Stimulated activated CD8-positive, alpha-beta memory T cell treated with anti-CD3 and anti-CD28 coated beads, Interleukin-2, amount 100 ng/mL, for 1 hour (primary cell): ENCODE results near the gene ZNF8.
A peak's percentile ranks its signal among the peaks of the same experiment; 100 is the strongest.
"Not testable (repeated sequence)": the region's sequence is repeated elsewhere in the genome, so short reads cannot be mapped to it uniquely, and the experiment has no call there.

Experiments
- DNase-seq, 2 donors: peaks; one replicate each; pipeline ENCODE4 v3.0.0-alpha.2; 2020; ENCODE audit warnings: low read depth in 2 of 2

The ZNF8 gene

DNA sequence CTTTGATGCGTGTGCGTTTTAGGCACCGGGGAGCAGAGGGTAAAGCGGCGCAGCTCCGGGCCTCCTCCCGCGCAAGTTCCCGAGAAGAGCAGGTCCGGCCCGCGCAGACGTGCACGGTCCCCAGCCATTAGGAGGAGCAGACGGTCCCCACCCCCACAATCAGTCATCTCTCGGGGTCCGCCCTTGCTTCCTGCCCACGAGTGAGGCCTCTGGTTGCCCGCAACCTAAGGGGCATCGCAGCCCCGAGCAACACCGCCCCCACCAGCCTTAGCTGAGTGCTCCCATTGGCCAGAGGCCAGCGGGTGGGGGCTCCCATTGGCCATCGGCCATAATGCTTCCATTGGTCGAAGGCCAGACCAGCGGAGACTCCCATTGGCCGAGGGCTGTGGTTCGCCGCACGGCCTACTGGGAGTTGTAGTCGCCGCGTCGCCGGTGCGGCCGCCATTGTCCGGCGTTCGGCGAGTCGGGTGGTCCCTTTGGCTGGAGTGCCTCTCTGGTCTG lies at the start of gene ZNF8:
ZNF8 (plus strand) TSS at position 415 of the 501 bp plus-strand sequence. CDS start 127 bp downstream, outside the sequence.
- DNase-seq: peak; percentile 94 to 96

DNA sequence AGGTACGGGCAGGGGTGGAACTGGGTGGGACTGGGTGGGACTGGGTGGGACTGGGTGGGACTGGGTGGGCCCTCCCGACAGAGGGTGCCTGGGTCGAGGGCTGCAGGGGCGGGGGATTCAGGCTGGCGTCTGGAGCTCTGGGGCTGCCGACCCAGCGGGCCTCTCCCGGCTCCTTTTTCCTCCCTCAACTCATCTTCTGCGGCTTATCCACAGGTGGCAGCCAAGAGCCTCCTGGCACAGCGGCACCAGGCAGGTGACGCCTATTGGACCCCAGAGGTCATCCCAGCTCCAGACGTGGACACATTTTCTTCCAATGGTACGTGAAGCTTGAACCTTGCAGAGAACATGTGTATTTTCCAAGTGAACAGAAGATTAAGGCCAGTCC lies 49.5 kb upstream of the ZNF8 start:
- no peak for DNase-seq

DNA sequence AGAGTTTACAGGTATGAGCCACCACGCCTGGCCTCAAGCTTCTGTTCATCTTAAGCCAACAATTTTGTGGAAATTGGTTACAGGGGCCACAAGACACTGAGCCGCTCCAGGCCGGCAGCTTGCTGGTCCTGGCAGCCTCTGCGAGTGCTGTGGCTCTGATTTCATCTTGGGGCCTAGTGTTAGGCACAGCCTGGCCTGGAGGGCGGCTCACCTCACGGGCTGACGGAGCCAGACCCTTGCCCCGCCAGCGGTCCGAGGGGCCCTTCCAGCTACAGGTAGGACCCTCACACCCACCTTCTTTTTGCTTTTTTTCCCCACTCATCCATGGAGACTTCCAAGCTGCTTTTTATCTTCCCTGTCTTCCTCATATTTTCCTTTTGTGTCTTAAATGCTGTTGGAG lies 41.4 kb upstream of the ZNF8 start:
- no peak for DNase-seq

DNA sequence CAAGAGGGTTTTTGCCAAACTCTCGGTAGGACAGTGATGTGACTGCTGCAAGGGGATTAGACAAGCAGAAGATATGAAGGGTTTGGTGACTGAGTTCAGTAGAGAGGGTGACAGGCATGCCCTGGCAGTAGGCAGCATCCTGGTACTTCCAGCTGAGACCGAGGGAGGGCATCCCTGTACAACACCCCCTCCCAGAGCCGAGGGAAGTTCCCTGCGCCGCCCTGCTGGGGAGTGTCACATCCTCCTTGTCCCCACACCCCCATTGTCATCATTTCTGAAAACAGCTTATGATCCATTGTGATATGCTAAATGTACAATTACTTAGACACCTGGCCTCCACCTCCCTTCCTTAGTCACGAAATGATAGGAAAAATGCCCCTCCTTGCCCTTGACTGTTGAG lies 35.4 kb upstream of the ZNF8 start:
- DNase-seq: no peak

DNA sequence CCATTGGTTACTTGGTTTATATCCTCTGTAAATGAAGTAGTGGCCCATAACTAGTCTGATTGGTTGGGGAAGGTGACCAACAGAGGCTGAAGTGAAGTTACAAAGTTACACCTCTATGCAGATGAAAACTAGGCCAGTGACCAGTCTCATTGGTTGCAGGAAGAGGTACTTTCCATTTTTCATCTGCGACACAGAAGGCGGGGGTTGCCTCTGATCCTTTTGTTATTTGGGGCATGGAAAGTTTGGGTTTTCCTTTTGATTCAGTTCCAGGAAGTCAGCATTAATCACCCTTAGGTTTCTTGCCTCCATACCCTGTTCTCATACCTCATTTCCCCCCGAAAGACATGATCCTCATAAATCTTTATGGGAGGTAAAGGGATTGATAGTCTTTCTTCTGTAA lies 29.9 kb upstream of the ZNF8 start:
- DNase-seq: no peak

DNA sequence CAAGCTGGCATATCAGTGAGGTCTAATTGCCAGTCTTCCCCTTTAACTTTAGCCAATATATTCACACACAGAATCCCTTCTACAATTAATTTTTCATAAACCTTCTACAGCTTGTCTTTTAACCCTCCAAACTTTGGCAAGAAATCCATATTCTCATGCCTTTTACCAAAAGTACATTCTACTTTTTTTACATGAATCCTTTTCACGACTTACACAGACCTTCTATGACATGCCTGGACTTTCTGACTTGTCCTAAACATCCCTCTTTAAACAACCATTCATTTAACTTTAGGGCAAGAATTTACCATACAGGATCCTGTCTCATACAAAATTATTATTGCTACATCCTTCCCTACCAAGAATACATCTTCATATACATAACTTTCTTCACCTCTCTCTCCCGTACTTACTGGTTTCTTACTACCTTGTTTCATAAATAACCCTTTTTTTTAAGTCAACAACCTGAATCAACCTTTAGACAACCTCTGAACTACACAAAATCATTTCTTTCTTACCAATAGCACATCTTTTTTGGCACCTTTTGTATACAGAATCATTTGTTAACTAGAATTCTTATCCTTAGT lies 26.6 kb upstream of the ZNF8 start:
- DNase-seq: no peak

DNA sequence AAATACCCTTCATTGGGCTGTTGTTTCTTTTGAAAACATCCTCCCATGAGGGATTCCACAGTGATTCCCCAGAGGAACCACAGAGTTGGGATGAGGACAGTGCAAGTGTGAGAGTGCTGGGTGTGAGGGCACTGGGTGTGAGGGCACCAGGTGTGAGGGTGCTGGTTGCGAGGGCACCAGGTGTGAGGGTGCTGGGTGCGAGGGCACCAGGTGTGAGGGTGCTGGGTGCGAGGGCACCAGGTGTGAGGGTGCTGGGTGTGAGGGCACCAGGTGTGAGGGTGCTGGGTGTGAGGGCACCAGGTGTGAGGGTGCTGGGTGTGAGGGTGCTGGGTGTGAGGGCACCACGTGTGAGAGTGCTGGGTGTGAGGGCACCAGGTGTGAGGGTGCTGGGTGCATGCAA lies 20.5 kb upstream of the ZNF8 start:
- DNase-seq: not testable (repeated sequence)

DNA sequence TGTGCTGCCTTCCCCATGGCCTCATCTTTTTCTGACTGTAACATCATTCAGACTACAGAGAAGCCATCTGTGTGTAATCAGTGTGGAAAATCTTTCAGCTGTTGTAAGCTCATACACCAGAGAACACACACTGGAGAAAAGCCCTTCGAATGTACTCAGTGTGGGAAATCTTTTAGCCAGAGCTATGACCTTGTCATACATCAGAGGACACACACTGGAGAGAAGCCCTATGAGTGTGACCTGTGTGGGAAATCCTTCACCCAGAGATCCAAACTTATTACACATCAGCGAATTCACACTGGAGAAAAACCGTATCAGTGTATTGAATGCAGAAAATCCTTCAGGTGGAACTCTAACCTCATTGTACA lies 17.2 kb upstream of the ZNF8 start:
- no peak for DNase-seq

DNA sequence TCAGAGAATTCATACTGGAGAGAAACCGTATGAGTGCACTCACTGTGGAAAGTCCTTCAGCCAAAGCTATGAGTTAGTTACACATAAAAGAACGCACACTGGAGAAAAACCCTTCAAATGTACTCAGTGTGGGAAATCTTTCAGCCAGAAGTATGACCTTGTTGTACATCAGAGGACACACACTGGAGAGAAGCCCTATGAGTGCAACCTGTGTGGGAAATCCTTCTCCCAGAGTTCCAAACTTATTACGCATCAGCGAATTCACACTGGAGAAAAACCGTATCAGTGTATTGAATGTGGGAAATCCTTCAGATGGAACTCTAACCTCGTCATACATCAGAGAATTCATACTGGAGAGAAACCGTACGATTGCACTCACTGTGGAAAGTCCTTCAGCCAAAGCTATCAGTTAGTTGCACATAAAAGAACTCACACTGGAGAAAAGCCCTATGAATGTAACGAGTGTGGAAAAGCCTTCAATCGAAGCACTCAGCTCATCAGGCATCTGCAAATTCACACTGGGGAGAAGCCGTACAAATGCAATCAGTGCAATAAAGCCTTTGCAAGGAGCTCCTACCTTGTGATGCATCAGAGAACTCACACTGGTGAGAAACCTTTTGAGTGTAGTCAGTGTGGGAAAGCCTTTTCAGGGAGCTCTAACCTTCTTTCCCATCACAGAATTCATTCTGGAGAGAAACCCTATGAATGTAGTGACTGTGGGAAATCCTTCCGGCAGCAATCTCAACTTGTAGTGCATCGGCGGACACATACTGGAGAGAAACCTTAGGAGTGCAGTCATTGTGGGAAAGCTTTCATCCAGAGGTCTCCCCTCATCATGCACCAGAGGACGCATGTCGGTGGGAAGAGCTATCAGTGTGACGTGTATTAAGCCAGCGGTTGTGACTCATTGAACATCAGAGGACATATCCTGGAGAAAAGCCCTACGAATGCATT lies 16.5 kb upstream of the ZNF8 start:
- no peak for DNase-seq

DNA sequence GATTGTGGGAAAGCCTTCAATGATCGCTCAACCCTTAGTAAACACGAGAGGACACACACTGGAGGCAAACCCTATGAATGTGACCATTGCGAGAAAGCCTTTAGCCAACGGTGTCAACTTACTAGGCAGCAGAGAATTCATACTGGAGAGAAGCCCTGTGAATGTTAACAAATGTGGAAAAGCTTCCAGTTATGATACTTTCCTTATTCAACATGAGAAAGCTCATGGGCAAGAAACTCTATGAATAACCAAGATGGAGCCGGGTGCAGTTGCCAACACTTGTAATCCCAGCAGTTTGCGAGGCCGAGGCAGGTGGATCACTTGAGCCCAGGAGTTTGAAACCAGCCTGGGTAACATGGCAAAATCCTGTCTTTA lies 15.8 kb upstream of the ZNF8 start:
- no peak for DNase-seq

DNA sequence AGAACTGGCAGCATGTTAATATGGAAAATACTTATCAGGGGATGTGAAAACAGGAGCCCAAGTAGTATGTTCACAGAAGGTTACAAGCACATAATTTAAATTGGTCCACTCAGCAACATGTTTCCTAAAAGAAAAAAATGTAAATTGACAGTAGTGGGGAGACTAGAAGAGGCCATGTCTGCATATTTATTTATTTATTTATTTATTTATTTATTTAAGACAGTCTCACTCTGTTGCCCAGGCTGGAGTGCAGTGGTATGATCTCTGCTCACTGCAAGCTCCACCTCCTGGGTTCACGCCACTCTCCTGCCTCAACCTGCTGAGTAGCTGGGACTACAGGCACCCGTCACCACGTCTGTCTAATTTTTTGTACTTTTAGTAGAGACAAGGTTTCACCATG lies 13.7 kb upstream of the ZNF8 start:
- no peak for DNase-seq

DNA sequence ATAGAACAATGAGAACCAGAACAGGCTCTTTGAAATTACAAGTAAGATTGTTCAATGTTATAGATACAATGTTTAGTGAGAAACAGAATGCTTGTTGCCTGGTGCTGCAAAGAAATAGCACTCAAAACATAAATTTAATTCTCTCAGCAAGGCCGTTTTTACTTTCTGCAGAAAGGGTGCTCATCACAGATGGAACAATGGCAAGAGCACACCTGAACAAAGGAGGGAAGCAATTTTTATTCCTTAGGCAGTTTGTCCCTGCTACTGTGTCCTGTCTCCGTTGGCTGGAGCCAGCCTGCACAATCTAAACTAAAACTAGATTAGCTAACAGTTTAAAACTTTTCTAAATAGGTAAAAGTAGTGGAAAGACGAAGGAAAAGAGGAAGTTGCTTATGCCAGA lies 10.4 kb upstream of the ZNF8 start:
- DNase-seq: no peak

DNA sequence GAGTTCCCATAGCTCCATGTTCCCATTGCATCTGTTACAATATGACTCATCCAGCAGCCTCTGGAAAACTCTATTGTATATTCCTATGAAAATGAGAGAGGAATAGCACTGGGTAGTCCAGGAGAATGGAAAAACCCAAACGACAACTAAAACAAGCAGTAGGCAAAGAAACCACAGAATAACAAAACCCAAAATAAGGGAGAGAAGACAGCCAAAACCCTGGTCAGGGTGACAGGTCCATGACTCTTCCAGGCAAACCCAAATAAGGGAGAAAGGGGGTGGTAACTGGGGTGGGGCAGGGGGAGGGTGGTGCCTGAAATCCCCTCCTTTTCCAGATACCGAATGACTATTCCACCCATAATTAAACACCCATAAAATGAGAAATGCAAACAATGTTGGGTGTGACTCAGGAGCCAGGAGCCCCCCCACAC lies 4.0 kb upstream of the ZNF8 start:
- DNase-seq: no peak

DNA sequence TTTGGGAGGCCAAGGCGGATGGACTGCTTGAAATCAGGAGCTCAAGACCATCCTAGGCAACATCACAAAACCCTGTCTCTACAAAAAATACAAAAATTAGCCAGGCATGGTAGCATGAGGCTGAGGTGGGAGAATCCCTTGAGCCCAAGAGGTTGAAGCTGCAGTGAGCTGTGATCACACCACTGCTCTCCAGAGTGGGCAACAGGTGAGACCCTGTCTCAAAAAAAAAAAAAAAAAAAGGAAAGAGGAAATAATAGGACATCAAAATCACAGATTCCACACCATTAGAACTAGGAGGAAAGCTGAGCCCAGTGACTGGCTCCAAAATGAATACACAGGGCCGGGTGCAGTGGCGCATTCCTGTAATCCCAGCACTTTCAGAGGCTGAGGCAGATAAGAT lies 3.2 kb upstream of the ZNF8 start:
- no peak for DNase-seq

DNA sequence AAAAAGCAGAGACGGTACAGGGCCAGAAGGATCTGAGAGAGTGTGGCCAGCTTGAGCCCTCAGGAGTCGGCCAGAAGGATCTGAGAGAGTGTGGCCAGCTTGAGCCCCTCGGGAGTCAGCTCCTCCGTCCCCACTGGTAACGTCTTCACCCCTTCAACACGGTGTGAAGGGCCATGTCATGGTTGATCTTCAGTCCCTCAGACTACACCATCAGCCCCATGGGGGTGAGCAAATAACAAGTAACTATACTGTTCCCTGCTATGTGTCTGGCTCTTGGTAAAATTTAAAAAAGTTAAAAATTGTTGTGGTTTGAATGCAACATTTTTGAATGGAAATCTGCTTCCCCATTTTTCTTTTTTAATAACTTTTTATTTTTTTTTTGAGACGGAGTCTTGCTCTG lies 1.6 kb upstream of the ZNF8 start:
- DNase-seq: no peak

DNA sequence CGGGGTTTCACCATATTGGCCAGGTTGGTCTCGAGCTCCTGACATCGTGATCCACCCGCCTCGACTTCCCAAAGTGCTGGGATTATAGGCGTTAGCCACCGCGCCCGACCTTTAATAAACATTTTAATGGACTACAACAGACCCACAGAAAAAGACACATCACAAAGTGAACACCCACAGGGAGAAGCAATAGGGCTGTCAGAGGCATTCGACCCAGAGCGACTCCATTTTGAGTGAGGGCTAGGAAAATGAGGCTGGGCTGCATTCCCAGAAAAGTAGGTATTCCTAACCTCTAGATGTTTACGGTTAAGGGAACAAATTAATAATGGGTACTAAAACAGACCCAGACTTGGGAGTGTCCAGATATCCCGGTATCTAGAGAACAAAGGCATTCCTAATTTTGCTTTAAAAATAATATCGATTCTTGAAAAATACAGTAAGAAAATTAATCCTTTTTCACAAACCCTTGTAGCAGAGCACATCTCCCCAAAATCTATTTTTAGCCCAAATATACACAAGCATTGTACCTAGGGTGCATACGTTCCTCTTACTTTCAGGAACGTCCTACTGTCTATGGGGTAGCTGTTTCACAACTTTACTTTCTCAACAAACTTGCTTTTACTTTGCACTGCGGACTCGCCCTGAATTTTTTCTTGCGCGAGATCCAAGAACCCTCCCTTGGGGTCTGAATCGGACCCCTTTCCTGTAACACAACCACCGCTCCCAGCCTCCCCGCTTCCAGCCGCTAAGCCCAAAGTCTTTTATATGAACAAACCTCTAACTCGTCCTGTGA lies 811 bp upstream of the ZNF8 start:
- no peak for DNase-seq

DNA sequence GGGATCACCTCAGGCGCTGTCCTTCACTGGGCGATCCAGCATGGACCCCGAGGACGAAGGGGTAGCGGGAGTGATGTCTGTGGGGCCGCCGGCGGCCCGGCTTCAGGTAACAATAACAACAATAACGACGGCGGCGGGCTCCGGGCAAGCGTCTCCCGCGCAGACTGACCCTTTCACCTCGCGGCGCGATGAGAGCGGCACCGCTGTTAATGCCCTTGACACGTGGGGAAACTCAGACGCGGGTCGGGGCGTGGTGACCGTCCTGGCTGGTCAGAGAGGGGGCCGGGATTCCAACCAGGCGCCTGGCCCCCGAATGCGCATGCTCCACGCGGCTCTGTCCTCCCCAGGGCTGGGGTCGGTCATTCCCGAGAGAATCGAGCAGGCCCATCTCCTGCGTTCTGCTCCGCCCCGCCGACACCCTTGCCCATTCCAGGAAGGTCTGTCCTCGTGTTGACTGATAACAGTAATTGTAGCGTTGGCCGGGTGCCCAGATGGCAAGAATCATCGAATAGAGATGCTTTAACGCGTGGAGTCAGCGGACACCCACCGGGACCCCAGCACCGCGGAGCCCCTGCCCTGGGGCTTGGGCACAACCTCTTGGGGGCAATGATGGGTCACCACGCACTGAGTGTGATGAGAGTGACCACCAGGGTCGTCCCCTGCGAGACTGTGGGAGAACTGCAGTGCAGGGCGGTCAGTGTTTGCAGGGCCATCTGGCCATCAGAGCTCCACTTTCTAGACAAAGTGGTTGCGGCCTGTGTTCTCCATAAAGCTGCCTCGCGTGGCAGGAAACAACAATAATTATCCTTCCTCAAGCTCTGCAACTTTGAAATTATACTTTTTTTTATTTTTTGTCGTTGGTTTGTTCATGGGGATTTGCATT lies 528 bp downstream of the ZNF8 start:
- peak in 1 of 2 donors; percentile 16 for DNase-seq

DNA sequence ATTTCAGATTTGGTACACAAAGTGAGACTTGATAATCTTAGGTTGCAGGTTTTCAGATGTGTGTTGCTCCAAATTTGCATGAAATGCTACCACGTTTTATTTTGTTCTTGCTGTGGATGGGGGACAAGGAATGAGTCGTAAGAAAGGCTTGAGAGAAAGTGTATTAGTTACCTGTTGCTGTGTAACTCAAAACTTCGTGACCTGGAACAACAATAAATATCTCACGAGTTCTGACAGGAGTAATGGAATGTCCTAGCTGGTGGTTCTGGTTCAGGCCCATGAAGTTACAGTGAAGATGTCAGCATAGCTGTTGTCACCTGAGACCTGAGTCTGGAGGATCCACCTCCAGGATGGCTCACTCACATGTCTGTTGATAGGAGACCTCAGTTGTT lies 1.2 kb downstream of the ZNF8 start:
- DNase-seq: no peak

DNA sequence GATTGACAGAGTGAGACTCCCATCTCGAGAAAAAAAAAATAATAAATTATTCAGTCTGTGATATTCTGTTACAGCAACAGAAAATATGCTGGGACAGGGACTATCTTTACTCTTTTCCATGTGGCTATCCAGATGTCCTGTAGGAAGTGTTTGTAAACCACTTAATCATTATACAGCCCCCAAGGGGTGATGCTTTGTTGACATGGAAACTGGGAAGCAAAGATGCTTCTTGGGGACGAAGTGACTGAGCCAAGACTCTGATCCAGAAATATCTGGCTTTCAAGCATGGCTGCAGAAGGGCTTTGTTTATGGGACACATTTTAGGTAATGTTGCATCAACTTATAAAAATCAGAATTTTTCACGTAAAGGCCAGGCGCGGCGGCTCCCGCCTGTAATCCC lies 5.4 kb downstream of the ZNF8 start:
- DNase-seq: no peak

DNA sequence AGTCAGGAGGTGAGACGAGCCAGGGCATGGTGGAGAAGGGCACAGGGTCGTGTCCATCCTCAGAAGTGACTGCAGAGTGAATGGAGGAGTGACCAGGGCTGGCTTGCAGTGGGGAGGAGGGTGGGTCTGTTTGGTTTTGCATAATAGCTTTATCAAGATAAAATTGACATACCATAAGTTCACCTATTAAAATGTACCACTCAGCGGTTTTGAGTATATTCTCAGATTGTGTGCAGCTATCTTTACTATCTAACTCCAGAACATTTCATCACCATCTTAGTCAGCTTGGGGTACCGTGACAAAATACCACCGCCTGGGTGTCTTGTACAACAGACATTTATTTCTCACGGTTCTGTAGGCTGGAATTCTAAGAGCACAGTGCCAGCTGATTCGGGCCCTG lies 13.2 kb downstream of the ZNF8 start:
- no peak for DNase-seq

DNA sequence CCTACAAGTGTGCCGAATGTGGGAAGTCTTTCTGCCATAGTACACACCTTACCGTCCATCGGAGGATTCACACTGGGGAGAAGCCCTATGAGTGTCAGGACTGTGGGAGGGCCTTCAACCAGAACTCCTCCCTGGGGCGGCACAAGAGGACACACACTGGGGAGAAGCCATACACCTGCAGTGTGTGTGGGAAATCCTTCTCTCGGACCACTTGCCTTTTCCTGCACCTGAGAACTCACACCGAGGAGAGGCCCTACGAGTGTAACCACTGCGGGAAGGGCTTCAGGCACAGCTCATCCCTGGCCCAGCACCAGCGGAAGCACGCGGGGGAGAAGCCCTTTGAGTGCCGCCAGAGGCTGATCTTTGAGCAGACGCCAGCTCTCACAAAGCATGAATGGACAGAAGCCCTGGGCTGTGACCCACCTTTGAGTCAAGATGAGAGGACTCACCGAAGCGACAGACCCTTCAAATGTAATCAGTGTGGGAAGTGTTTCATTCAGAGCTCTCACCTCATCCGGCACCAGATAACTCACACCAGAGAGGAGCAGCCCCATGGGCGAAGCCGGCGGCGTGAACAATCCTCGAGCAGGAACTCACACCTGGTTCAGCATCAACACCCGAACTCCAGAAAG lies 16.1 kb downstream of the ZNF8 start:
- DNase-seq: no peak
